ENCODE data around the gene MAPT.

DNA sequence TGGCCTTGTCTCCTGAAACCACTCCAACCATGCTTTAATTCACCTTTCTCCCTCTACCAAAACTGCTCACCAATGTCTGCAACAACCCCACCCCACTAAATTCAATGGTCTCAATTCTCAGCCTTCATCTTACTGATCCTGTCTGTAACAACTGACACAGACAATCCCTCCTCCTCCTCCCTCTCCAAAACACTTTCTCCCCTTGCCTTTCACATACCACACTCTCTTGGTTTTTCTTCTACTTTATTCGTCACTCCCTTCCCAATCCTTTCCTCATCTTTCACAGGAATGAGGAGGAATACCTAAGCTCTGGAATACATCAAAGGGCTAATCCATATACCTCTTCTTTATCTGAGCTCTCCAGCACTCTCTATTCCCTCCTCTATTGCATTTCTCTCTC, 170.1 kb downstream of the MAPT start:
- TF ChIP-seq, protein P1, sequence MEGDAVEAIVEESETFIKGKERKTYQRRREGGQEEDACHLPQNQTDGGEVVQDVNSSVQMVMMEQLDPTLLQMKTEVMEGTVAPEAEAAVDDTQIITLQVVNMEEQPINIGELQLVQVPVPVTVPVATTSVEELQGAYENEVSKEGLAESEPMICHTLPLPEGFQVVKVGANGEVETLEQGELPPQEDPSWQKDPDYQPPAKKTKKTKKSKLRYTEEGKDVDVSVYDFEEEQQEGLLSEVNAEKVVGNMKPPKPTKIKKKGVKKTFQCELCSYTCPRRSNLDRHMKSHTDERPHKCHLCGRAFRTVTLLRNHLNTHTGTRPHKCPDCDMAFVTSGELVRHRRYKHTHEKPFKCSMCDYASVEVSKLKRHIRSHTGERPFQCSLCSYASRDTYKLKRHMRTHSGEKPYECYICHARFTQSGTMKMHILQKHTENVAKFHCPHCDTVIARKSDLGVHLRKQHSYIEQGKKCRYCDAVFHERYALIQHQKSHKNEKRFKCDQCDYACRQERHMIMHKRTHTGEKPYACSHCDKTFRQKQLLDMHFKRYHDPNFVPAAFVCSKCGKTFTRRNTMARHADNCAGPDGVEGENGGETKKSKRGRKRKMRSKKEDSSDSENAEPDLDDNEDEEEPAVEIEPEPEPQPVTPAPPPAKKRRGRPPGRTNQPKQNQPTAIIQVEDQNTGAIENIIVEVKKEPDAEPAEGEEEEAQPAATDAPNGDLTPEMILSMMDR (conservative IDR thresholded peaks at IDR 0.05; ENCODE audit: low read depth, low read length) = no peak
- no peak for TF ChIP-seq EZH2 (IDR thresholded peaks at IDR 0.05; ENCODE audit: low read length, unreplicated experiment)
- TF ChIP-seq EZH2phosphoT487 (IDR thresholded peaks at IDR 0.05; ENCODE audit: borderline replicate concordance, low read length) = no peak

Data from PC-3 (cell line).